Cerebellar nuclear complex (tissue), 1 donor: ENCODE results near the gene ZNF480.
"Not testable (repeated sequence)": the region's sequence is repeated elsewhere in the genome, so short reads cannot be mapped to it uniquely, and the experiment has no call there.

ENCODE experiments used
- DNase-seq, 2 experiments: peaks; one replicate each; lab custom pipeline; 2025; lab: John Stamatoyannopoulos, UW

Gene ZNF480

DNA sequence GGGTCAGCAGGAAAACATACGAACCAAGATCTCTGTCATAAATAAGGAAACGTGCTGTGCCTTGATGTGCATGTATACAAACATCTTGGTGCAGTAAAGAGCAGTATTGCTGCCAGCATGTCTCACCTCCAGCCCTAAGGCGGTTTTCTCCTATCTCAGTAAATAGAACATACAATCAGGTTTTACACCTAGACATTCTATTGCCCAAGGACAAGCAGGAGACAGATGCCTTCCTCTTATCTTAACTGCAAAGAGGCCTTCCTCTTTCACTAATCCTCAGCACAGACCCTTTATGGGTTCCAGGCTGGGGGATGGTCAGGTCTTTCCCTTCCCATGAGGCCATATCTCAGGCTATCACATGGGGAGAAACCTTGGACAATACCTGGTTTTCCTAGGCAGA is 42.1 kb downstream of the ZNF480 start:
- DNase-seq = not testable (repeated sequence)

DNA sequence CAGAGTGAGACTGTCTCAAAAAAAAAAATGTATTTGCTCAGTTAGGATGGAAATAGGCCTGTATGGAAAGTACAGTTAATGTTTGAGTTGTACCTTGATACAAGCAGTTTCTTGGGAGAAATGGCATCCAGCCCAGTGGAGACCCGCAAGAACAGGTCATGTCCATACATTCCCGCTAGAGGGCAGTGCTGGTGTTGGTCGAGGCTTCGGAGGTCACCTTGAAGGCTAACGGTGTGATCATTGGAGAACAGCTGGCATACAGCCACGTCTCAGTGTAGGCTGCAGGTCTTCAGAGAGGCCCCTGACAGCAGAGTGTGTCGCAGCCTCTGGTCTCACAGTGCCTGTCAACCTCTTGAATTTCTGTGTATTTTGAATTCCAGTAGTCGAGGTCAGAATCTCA is 46.6 kb downstream of the ZNF480 start:
- no peak for DNase-seq

DNA sequence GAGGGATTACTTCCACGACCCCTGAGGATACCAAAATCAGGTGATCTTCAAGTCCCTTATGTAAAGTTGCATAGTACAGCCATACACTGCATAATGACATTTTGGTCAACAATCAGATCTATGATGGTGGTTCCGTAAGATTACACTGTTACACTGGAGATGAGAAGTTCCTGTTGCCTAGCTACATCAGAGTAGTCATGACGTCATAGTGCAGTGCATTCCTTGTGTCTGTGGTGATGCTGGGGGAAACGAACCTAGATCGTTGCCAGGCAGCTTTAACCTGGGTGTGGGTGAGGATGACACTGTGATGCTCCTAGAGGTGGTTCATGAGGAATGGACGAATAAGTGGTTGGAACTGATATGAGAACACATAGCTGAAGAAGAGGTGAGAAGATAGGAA is 48.2 kb downstream of the ZNF480 start:
- no peak for DNase-seq

DNA sequence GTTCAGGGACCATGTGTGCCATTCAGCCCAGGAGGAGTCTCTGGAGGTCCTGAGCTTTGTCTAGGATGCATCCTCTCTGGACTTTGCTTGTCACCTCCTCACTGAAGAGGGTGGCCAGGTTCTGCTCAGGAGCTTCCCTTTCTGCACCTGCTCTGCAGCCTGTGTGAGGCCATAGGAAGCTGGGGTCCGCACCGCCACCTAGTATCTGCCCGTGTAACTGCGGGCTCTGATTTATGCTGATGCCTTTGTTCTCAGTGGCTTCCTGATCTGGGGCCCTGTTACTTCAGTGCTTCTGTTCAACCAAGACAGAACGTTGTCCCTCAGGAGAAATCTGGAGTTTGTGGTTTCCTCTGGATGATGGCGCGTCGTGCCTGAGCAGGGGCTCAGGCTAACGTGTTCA is 54.5 kb downstream of the ZNF480 start:
- no peak for DNase-seq

DNA sequence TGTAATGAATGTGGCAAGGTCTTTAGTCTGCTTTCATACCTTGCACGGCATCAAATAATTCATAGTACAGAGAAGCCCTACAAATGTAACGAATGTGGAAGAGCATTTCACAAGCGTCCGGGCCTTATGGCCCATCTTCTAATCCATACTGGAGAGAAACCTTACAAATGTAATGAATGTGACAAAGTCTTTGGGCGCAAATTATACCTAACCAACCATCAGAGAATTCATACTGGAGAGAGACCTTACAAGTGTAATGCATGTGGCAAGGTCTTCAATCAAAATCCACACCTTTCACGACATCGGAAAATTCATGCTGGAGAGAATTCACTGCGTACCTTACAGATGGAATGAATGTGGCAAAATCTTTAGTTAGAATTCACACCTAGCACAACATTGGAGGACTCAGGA is 69.5 kb downstream of the ZNF480 start:
- no peak for DNase-seq

DNA sequence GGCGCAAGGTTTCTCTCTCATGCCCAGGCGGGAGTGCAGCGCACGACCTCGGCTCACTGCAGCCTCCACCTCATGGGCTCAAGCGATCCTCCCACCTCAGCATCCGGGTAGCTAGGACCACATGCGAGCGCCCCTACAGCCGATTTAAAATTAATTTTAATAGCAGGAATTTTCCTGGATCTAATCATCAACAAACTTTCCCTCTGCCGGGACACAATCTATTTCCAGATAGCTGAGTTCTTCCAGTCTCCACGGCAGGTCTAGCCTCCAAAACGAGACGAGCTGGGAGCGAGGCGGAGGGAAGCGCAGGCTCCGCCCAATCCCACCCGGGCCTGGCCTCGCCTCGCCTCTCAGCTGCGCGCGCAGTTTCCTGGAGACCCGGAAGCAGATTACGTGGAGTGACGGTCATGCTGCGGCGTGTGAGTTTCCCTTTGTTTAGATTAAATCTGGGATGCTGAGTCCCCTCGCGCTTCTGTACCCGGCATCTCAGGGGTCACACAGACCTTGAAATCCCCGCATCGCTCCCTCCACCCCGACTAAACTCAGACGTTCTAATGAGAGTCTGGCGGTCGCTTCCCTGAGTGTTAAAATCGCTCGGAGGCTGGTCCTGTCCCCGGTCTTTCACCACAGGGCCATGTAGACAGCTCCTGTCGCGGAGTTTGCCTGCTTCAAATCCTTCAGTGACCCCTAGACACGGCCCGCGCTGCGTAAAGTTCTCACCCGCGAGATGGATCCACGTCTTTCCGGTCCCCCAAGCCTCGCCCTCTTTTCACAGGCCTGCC is 72.8 kb downstream of the ZNF480 start, which contains the start of gene ZNF880:
Gene ZNF880 (plus strand): TSS at position 365 of the 782 bp plus-strand sequence. CDS start 43 bp downstream, at position 408.
- peak; percentile 31 to 55 for DNase-seq

DNA sequence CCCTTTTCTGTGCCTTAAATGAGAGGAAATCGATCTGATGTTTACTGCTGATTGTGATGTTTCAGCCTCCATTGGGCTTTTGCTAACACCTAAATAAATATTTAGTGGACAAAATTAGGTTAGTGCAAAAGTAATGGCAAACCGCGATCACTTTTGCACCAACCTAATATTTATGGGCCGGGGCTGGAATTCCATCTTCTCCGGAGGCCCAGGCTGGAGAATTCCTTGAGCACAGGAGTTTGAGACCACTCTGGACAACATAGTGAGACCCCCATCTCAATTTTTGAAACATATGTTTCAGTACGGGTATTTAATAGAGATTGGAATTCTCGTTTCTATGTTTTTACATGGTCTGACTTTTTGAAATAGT is 73.4 kb downstream of the ZNF480 start:
- no peak for DNase-seq
